ENCODE results near the gene ERICH6.

The ERICH6 gene

DNA sequence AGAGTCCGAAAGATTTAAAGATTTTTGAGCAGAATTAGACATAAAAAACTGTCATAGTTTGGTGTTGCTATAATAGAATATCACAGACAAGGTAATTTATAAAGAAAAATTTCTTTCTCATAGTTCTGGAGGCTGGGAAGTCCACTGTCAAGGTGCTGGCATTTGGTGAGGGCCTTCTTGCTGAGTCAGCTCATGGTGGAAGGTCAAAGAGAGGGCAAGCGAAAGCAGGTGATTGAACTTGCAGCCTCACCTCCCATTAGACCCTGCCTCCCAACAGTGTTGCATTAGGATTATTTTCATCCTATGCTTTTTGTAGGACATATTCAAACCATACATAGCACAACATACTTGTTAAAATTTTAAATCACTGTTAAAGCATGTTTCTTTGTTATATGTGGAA lies 90.7 kb downstream of the ERICH6 start:
- DNase-seq (ENCODE audit: low spot score), result no peak

DNA sequence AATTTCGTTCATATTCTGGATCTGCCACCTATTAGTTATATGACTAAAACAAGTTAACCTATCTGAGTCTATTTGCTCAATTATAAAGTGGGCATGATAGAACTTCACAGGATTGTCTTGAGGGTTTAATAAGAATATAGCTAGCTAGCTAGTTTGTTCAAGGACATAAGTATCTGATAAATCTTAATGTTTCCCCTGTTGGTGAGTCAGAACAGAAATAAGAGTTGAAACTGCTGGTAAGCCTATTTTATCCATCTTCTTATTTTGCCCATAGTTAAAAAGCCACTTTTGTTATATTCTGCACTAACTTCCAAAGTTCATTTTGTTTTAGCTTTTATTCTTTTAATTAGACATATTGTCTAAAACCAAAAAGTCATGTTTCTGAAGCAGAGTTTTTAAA lies 91.2 kb downstream of the ERICH6 start:
- no peak for DNase-seq (ENCODE audit: low spot score)

DNA sequence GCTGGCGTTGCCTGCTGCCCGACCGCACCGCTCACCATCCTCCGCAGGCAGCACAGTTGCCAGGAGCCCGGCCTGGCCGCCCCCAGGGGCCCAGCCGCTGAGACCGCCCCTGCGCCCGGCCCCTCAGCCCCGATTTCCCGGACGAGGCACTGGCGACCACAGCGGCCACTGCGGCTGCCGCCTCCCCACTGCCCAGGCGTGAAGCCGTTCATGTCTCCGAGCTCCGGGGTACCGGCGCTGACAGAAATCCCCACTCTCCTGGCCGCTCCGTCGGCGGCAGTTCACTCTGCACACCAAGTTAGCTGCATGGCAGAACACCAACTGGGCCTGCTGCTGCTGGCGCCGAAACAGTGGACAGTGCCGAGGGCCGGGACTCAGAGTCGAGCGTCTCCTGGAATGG lies 92.1 kb downstream of the ERICH6 start:
- DNase-seq (ENCODE audit: low spot score), result no peak

DNA sequence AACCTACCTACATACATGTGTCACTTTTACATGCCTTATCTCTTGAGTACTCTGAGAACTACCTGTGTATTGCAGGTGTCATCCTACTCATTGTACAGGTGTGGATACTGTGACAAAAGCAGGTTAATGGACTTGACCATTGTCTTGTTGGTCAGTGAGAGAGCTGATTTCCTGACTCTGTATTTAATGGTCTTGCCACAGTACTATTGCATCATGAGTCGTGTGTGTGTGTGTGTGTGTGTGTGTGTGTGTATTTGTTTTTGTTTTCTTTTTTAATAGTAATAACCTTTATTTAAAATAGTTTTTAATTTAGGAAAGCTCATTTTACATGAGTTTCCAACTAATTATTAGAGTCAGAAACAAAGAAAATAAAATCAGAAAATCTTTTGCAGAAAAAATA lies 92.9 kb downstream of the ERICH6 start:
- no peak for DNase-seq (ENCODE audit: low spot score)

DNA sequence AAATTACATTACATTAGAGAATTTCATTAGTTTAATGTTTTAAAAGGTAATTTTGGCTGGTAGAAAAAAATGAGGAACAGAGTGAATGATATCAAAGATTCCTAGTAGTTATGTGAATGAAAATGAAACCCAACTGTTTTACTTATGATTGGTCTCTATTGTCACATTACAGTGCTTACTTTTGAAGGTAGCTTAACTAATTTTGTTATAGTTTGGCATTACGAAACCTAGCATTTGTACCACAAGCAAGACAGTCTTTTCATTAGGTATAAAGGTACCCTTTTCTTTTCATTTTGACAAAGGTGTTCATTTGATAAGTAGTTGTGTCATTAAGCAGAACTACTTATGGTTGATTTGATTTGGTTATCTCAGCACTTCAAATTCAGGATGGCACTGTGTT lies 93.7 kb downstream of the ERICH6 start:
- DNase-seq (ENCODE audit: low spot score), result no peak
